Measurements from ENCODE around the gene NOTUM.
"Not testable (repeated sequence)": the region's sequence is repeated elsewhere in the genome, so short reads cannot be mapped to it uniquely, and the experiment has no call there.

Gene NOTUM

DNA sequence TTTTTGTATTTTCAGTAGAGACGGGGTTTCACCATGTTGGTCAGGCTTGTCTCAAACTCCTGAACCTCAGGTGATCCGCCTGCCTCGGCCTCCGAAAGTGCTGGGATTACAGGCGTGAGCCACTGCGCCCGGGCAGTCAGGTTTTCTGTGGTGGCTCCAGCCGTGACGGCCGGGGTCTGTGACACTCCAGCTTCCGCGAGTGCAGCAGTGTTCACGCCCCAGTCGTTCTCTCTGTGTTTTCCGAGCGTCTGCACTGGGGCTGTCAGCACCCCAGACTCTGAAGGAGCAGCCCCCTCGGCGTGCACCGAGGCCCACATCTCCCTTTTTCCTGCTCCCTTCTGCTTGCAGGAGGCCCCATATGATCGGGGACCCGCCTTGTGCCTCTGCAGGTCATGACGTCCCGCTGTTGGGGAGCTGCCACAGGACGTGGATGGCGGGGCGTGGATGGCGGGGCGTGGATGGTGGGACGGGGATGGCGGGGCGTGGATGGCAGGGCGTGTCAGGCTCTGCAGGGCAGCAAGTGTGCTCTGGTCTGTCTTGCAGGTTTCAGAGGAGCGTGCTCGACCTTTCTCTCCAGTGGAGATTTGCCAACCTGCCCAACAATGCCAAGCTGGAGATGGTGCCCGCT, 22.1 kb upstream of the NOTUM start:
- no peak for TF ChIP-seq CTCF (conservative IDR thresholded peaks at IDR 0.05; ENCODE audit: low read depth, low read length)
- no peak for DNase-seq (ENCODE audit: low read depth)
- no peak overlapping the region for H3K4me3 ChIP-seq (ENCODE audit: low read depth, low read length)

- H3K4me3 ChIP-seq (ENCODE audit: low read depth, low read length); DNase-seq (ENCODE audit: low read depth): not testable (repeated sequence)
Observed at GRCh38 chr17:81981511-81981910, 20.5 kb upstream of the NOTUM start.

GRCh38 chr17:81980707-81981343, 19.8 kb upstream of the NOTUM start:
- H3K4me3 ChIP-seq (ENCODE audit: low read depth, low read length) = no peak overlapping the region
- DNase-seq (ENCODE audit: low read depth) = no peak
- no peak for TF ChIP-seq CTCF (conservative IDR thresholded peaks at IDR 0.05; ENCODE audit: low read depth, low read length)

DNA sequence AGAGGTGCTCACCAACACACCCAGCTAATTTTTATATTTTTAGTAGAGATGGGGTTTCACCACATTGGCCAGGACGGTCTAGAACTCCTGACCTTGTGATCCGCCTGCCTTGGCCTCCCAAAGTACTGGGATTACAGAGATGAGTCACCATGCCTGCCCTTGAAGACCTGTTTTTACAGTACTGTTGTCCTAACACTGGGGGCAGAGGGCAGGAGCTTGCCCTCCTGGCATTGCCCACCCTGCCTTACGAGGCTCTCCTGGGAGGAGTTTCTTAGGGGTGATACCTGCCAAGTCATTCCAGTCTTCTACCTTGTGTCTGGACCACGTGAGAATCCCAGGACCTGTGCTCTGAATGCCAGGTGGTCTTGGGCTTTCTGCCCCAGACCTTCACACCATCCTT, 19.1 kb upstream of the NOTUM start:
- H3K4me3 ChIP-seq (ENCODE audit: low read depth, low read length) = no peak overlapping the region
- no peak for TF ChIP-seq CTCF (conservative IDR thresholded peaks at IDR 0.05; ENCODE audit: low read depth, low read length)
- DNase-seq (ENCODE audit: low read depth) = no peak

DNA sequence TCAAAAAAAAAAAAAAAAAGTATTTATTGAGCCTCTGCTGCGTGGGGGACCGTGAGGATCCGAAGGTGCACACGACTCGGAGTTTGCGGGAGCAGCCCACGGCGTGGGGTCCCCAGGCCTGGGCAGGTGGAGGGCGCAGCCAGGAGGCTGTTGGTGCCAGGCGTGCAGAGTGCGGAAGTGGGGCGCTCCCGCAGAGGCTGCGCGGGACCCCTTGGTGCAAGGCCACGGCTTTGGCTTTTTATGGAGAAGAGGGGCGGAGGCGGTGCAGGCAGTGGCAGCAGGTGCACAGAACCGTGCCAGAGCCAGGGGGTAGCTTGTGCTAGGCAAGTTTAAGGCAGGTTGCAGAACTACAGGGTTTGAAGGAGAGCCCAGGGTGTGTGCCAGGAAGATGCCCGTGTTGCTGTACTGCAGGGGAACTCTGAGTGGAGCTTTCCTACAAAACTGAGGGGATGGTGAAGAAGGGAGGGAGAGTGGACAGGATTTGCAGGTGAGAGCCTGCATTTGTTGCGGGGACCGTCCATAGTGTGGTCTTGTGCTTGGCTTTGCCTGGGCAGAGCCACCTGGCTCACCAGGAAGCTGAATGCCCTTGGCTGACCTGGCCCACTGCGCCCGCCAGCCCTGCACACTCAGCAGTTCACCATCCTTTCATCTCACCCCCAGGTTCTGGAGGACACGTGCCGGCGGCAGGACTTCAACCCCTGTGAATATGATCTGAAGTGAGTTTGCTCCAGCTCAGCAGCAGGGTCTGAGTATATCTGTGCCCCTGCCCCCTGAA, 17.7 kb upstream of the NOTUM start:
- DNase-seq (ENCODE audit: low read depth) = no peak
- peak overlapping the region; percentile 82 for H3K4me3 ChIP-seq (ENCODE audit: low read depth, low read length)
- TF ChIP-seq CTCF (conservative IDR thresholded peaks at IDR 0.05; ENCODE audit: low read depth, low read length) = no peak

DNA sequence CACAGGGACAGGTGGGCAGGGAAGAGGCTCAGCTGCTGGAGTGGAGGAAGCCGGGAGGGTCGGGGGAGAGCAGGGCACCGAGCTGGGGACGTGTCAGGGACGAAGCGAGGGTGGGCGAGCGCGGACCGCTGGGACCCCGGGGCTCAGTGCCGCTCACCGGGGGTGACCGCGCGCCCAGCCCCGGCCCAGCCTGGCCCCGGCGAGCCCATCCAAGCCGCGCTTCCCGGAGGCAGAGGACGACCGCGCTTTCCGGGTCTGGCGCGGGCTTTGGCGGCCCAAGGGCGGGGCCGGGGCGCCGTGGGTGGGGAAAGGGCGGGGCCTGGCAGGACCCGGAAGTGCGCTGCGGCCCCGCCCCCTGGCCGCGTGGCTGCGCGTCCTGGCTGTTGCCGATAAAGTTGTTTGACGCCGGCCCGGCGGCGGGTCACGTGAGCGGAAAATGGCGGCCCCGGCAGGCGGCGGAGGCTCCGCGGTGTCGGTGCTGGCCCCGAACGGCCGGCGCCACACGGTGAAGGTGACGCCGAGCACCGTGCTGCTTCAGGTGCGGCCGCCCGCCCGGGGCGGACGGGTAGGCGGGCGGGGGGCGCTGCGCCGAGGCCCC, 16.3 kb upstream of the NOTUM start, which contains the start of gene ASPSCR1:
TSS of gene ASPSCR1 (plus strand) at position 419 of the 598 bp plus-strand sequence. CDS start at position 437, 18 bp downstream.
- TF ChIP-seq CTCF (conservative IDR thresholded peaks at IDR 0.05; ENCODE audit: low read depth, low read length) = no peak
- peak within 1 kb of the TSS; percentile 82 for H3K4me3 ChIP-seq (ENCODE audit: low read depth, low read length)
- peak; percentile 95 for DNase-seq (ENCODE audit: low read depth)
